MM.1S (cell line): ENCODE data around the gene SIRT6.

Source experiments
- CTCF ChIP-seq: fragments of 300-600 bp; sonication (generic); IDR thresholded peaks from 2 replicates; pipeline ENCODE4 v1.5.1; 2016; ENCODE audit warnings: antibody characterized with exemption, low read length, mixed read lengths
- EZH2 ChIP-seq: fragments of 300-600 bp; sonication (generic); optimal IDR thresholded peaks from 2 replicates; pipeline ENCODE3; 2017; ENCODE audit warnings: low read depth, mild to moderate bottlenecking, antibody characterized with exemption, low read length, mixed read lengths

DNA sequence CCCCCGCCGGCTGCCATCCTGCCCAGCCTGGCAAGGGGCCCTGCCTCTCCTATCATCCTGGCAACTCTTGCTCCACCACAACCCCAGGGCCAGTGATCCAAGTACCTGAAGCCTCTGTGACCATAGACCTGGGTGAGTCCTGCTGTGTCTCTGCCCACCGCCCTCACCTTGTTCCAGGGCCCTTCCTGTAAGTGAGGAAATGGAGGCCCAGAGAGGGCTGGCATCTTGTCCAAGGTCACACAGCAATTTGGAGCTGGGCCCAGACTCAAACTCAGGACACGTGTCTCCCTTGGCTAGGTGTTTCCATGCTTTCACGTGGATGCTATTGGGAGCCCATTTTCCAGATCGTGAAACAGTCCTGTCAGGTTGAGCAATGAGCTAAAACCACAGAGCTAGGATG lies 25.2 kb downstream of the SIRT6 start:
- no peak for TF ChIP-seq CTCF
- TF ChIP-seq EZH2: no peak
